ENCODE results near the gene SPRR1A. TPM values are rescaled to one million over a fixed set of nuclear protein-coding genes. Genes with fewer than 3 reads are reported as not detected.

The SPRR1A gene
- total RNA-seq, 1 donor from 2014 or later = not detected

DNA sequence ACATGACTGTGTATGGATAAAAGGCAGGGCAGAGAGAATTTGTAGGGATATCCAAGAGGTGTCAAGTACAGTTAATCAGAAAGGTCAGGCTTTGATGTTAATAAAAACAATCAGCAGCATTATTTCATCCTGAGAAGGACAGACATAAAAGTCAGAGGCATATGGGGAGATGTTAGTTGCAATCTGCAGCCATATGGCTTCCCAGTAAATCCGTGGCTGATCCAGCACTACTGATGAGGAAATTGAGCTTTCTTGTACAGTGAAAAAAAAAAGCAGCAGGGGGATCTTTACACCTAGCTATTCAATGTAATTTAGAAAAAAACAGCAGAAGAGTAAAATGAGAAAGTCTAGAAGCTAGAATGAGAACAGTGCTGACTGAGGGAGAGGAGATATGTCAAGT, 44.9 kb downstream of the SPRR1A start:
- intact Hi-C loops (cut with micrococcal nuclease) = no loop called here

DNA sequence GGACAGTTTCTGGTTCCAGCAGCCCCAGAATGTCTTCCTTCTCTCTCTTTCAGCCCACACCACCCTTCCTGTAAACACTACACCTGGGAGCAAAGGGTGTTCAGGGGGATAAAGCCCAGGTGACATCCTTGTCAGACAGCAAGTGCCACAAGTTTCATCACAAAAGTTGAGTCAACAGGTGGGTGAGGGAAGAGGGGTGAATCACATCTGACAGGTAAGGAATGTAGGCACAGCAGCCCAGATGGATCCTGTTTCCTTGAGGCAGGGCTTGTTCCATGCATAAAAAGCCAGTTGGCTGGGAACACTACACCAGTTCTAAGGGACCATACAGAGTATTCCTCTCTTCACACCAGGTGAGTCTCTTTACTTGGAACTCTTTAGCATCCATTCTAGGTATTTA, 47.0 kb downstream of the SPRR1A start, which contains the start of gene SPRR1B:
Gene SPRR1B (plus strand): TSS at position 309 of the 400 bp plus-strand sequence. CDS start 1,143 bp downstream, outside the sequence.
- intact Hi-C loops (cut with micrococcal nuclease) = no loop called here

DNA sequence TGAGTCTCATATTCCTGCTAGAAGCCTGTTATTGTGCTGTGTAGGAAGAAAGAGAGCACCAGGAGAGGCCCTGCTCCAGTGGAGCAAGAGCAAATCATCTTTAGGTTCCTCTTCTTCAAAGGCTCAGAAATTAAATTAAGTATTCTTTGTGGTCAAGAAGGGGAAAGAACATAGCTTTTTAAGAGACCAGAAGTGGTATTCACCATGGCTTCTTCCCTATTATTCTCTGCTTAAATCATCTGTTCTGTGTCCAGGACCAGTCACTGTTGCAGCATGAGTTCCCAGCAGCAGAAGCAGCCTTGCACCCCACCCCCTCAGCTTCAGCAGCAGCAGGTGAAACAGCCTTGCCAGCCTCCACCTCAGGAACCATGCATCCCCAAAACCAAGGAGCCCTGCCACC, 48.2 kb downstream of the SPRR1A start:
- intact Hi-C loops (cut with micrococcal nuclease) = no loop called here

GRCh38 chr1:153032677-153033308, 48.9 kb downstream of the SPRR1A start:
- intact Hi-C loops (cut with micrococcal nuclease) = no loop called here

GRCh38 chr1:153035211-153035610, 51.3 kb downstream of the SPRR1A start:
- intact Hi-C loops (cut with micrococcal nuclease) = no loop called here

Other genes with a start within 250 kb of the SPRR1A start
- not detected in 2 replicates for gene KPRP, start 226.1 kb upstream of the SPRR1A start, total RNA-seq
- not detected in 2 replicates for gene LCE1F, start 208.9 kb upstream of the SPRR1A start, total RNA-seq
- not detected in 2 replicates for gene LCE1E, start 197.8 kb upstream of the SPRR1A start, total RNA-seq
- not detected in 2 replicates for gene LCE1D, start 187.4 kb upstream of the SPRR1A start, total RNA-seq
- not detected in 2 replicates for gene LCE1C, start 177.4 kb upstream of the SPRR1A start, total RNA-seq
- not detected in 2 replicates for gene LCE1B, start 172.1 kb upstream of the SPRR1A start, total RNA-seq
- not detected in 2 replicates for gene LCE1A, start 156.6 kb upstream of the SPRR1A start, total RNA-seq
- not detected in 2 replicates for gene LCE6A, start 141.2 kb upstream of the SPRR1A start, total RNA-seq
- not detected in 2 replicates for gene LCE7A, start 124.1 kb upstream of the SPRR1A start, total RNA-seq
- gene SMCP, start 105.8 kb upstream of the SPRR1A start, total RNA-seq = not detected in 2 replicates
- gene IVL, start 75.5 kb upstream of the SPRR1A start, total RNA-seq = not detected in 2 replicates
- gene SPRR5, start 36.9 kb upstream of the SPRR1A start, total RNA-seq = not detected in 2 replicates
- not detected in 2 replicates for gene SPRR4, start 13.4 kb upstream of the SPRR1A start, total RNA-seq
- not detected in 2 replicates for gene SPRR3, start 17.7 kb downstream of the SPRR1A start, total RNA-seq
- not detected in 2 replicates for gene SPRR1B, start 47.1 kb downstream of the SPRR1A start, total RNA-seq
- gene SPRR2D, start 57.0 kb downstream of the SPRR1A start, total RNA-seq = not detected in 2 replicates
- gene SPRR2A, start 73.4 kb downstream of the SPRR1A start, total RNA-seq = not detected in 2 replicates
- not detected in 2 replicates for gene SPRR2B, start 87.5 kb downstream of the SPRR1A start, total RNA-seq
- not detected in 2 replicates for gene SPRR2E, start 110.4 kb downstream of the SPRR1A start, total RNA-seq
- gene SPRR2F, start 129.4 kb downstream of the SPRR1A start, total RNA-seq = not detected in 2 replicates
- gene SPRR2G, start 166.8 kb downstream of the SPRR1A start, total RNA-seq = not detected in 2 replicates
- gene LELP1, start 219.3 kb downstream of the SPRR1A start, total RNA-seq = not detected in 2 replicates
- not detected in 2 replicates for gene PRR9, start 233.5 kb downstream of the SPRR1A start, total RNA-seq